ENCODE results near the gene ADCY5.

The ADCY5 gene

GRCh38 chr3:123285479-123285878 is 163.4 kb downstream of the ADCY5 start:
- no peak overlapping the region for H3K4me3 ChIP-seq (ENCODE audit: low read depth, low read length)
- H3K36me3 ChIP-seq (ENCODE audit: insufficient read depth, low read length) = no peaks in the 10 kb centered on the region
- peaks cover 18% of the 10 kb centered on the region; the same call in 1 of the 2 replicates for H3K27me3 ChIP-seq (ENCODE audit: insufficient read depth, low read length)
- H3K79me2 ChIP-seq (ENCODE audit: control insufficient read depth, insufficient read depth, low read length, unreplicated experiment) = no peaks in the 10 kb centered on the region
- H3K4me1 ChIP-seq (ENCODE audit: control insufficient read depth, insufficient read depth, low read length, unreplicated experiment) = no peaks in the 10 kb centered on the region
- H2AFZ ChIP-seq (ENCODE audit: low read length, unreplicated experiment) = no peak overlapping the region
- H3K27ac ChIP-seq (ENCODE audit: low read depth, low read length) = no peak overlapping the region

- no peak overlapping the region for H3K27ac ChIP-seq (ENCODE audit: low read depth, low read length)
- no peak overlapping the region for H3K4me3 ChIP-seq (ENCODE audit: low read depth, low read length)
- no peaks in the 10 kb centered on the region for H3K36me3 ChIP-seq (ENCODE audit: insufficient read depth, low read length)
- H3K4me1 ChIP-seq (ENCODE audit: control insufficient read depth, insufficient read depth, low read length, unreplicated experiment) = no peaks in the 10 kb centered on the region
- H3K79me2 ChIP-seq (ENCODE audit: control insufficient read depth, insufficient read depth, low read length, unreplicated experiment) = no peaks in the 10 kb centered on the region
- H3K27me3 ChIP-seq (ENCODE audit: insufficient read depth, low read length) = peaks cover 16% of the 10 kb centered on the region; the same call in 1 of the 2 replicates
- no peak overlapping the region for H2AFZ ChIP-seq (ENCODE audit: low read length, unreplicated experiment)
These were observed 163.8 kb downstream of the ADCY5 start for GRCh38 chr3:123285066-123285465.

GRCh38 chr3:123284399-123285010 is 164.4 kb downstream of the ADCY5 start:
- Histone ChIP-seq H2AFZ (ENCODE audit: low read length, unreplicated experiment) (no peak overlapping the region), H3K4me3 (ENCODE audit: low read depth, low read length) (no peak overlapping the region), H3K79me2 (ENCODE audit: control insufficient read depth, insufficient read depth, low read length, unreplicated experiment) (no peaks in the 10 kb centered on the region), H3K4me1 (ENCODE audit: control insufficient read depth, insufficient read depth, low read length, unreplicated experiment) (no peaks in the 10 kb centered on the region), H3K27me3 (ENCODE audit: insufficient read depth, low read length) (0 out of 2 replicates have a peak, but pooled peaks cover 10% of the 10 kb centered on the region), H3K36me3 (ENCODE audit: insufficient read depth, low read length) (no peaks in the 10 kb centered on the region), H3K27ac (ENCODE audit: low read depth, low read length) (no peak overlapping the region)

GRCh38 chr3:123283657-123284398 is 165.1 kb downstream of the ADCY5 start:
- Histone ChIP-seq H3K27ac (ENCODE audit: low read depth, low read length) (no peak overlapping the region), H3K4me3 (ENCODE audit: low read depth, low read length) (no peak overlapping the region), H3K79me2 (ENCODE audit: control insufficient read depth, insufficient read depth, low read length, unreplicated experiment) (no peaks in the 10 kb centered on the region), H2AFZ (ENCODE audit: low read length, unreplicated experiment) (no peak overlapping the region), H3K36me3 (ENCODE audit: insufficient read depth, low read length) (no peaks in the 10 kb centered on the region), H3K4me1 (ENCODE audit: control insufficient read depth, insufficient read depth, low read length, unreplicated experiment) (no peaks in the 10 kb centered on the region), H3K27me3 (ENCODE audit: insufficient read depth, low read length) (0 out of 2 replicates have a peak, but pooled peaks cover 5% of the 10 kb centered on the region)

- no peaks in the 10 kb centered on the region for H3K4me1 ChIP-seq (ENCODE audit: control insufficient read depth, insufficient read depth, low read length, unreplicated experiment)
- H3K36me3 ChIP-seq (ENCODE audit: insufficient read depth, low read length) = no peaks in the 10 kb centered on the region
- no peaks in the 10 kb centered on the region for H3K79me2 ChIP-seq (ENCODE audit: control insufficient read depth, insufficient read depth, low read length, unreplicated experiment)
- H3K27ac ChIP-seq (ENCODE audit: low read depth, low read length) = no peak overlapping the region
- no peak overlapping the region for H2AFZ ChIP-seq (ENCODE audit: low read length, unreplicated experiment)
- no peak overlapping the region for H3K4me3 ChIP-seq (ENCODE audit: low read depth, low read length)
- H3K27me3 ChIP-seq (ENCODE audit: insufficient read depth, low read length) = no peaks in the 10 kb centered on the region
These were observed 165.8 kb downstream of the ADCY5 start for GRCh38 chr3:123283074-123283473.

GRCh38 chr3:123282461-123282860 is 166.4 kb downstream of the ADCY5 start:
- Histone ChIP-seq H3K36me3 (ENCODE audit: insufficient read depth, low read length) (no peaks in the 10 kb centered on the region), H3K27ac (ENCODE audit: low read depth, low read length) (no peak overlapping the region), H3K4me3 (ENCODE audit: low read depth, low read length) (no peak overlapping the region), H3K4me1 (ENCODE audit: control insufficient read depth, insufficient read depth, low read length, unreplicated experiment) (no peaks in the 10 kb centered on the region), H3K27me3 (ENCODE audit: insufficient read depth, low read length) (no peaks in the 10 kb centered on the region), H2AFZ (ENCODE audit: low read length, unreplicated experiment) (no peak overlapping the region), H3K79me2 (ENCODE audit: control insufficient read depth, insufficient read depth, low read length, unreplicated experiment) (no peaks in the 10 kb centered on the region)

GRCh38 chr3:123281929-123282328 is 167.0 kb downstream of the ADCY5 start:
- H2AFZ ChIP-seq (ENCODE audit: low read length, unreplicated experiment) = no peak overlapping the region
- no peaks in the 10 kb centered on the region for H3K36me3 ChIP-seq (ENCODE audit: insufficient read depth, low read length)
- no peaks in the 10 kb centered on the region for H3K27me3 ChIP-seq (ENCODE audit: insufficient read depth, low read length)
- no peak overlapping the region for H3K4me3 ChIP-seq (ENCODE audit: low read depth, low read length)
- H3K79me2 ChIP-seq (ENCODE audit: control insufficient read depth, insufficient read depth, low read length, unreplicated experiment) = no peaks in the 10 kb centered on the region
- no peak overlapping the region for H3K27ac ChIP-seq (ENCODE audit: low read depth, low read length)
- H3K4me1 ChIP-seq (ENCODE audit: control insufficient read depth, insufficient read depth, low read length, unreplicated experiment) = no peaks in the 10 kb centered on the region

- Histone ChIP-seq H3K36me3 (ENCODE audit: insufficient read depth, low read length) (no peaks in the 10 kb centered on the region), H3K4me3 (ENCODE audit: low read depth, low read length) (no peak overlapping the region), H3K27ac (ENCODE audit: low read depth, low read length) (no peak overlapping the region), H3K79me2 (ENCODE audit: control insufficient read depth, insufficient read depth, low read length, unreplicated experiment) (no peaks in the 10 kb centered on the region), H2AFZ (ENCODE audit: low read length, unreplicated experiment) (no peak overlapping the region), H3K4me1 (ENCODE audit: control insufficient read depth, insufficient read depth, low read length, unreplicated experiment) (no peaks in the 10 kb centered on the region), H3K27me3 (ENCODE audit: insufficient read depth, low read length) (no peaks in the 10 kb centered on the region)
These were observed 167.5 kb downstream of the ADCY5 start for GRCh38 chr3:123281406-123281805.

- Histone ChIP-seq H3K36me3 (ENCODE audit: insufficient read depth, low read length) (no peaks in the 10 kb centered on the region), H3K4me3 (ENCODE audit: low read depth, low read length) (no peak overlapping the region), H2AFZ (ENCODE audit: low read length, unreplicated experiment) (no peak overlapping the region), H3K27me3 (ENCODE audit: insufficient read depth, low read length) (no peaks in the 10 kb centered on the region), H3K27ac (ENCODE audit: low read depth, low read length) (no peak overlapping the region), H3K4me1 (ENCODE audit: control insufficient read depth, insufficient read depth, low read length, unreplicated experiment) (no peaks in the 10 kb centered on the region), H3K79me2 (ENCODE audit: control insufficient read depth, insufficient read depth, low read length, unreplicated experiment) (no peaks in the 10 kb centered on the region)
These were observed 169.8 kb downstream of the ADCY5 start for GRCh38 chr3:123279121-123279520.

- Histone ChIP-seq H3K4me3 (ENCODE audit: low read depth, low read length) (no peak overlapping the region), H2AFZ (ENCODE audit: low read length, unreplicated experiment) (no peak overlapping the region), H3K79me2 (ENCODE audit: control insufficient read depth, insufficient read depth, low read length, unreplicated experiment) (no peaks in the 10 kb centered on the region), H3K36me3 (ENCODE audit: insufficient read depth, low read length) (no peaks in the 10 kb centered on the region), H3K27ac (ENCODE audit: low read depth, low read length) (no peak overlapping the region), H3K27me3 (ENCODE audit: insufficient read depth, low read length) (no peaks in the 10 kb centered on the region), H3K4me1 (ENCODE audit: control insufficient read depth, insufficient read depth, low read length, unreplicated experiment) (peaks cover 4% of the 10 kb centered on the region)
These were observed 170.4 kb downstream of the ADCY5 start for GRCh38 chr3:123278446-123278845.

- Histone ChIP-seq H3K36me3 (ENCODE audit: insufficient read depth, low read length) (0 out of 2 replicates have a peak, but pooled peaks cover under 1% of the 10 kb centered on the region), H3K79me2 (ENCODE audit: control insufficient read depth, insufficient read depth, low read length, unreplicated experiment) (no peaks in the 10 kb centered on the region), H3K27me3 (ENCODE audit: insufficient read depth, low read length) (no peaks in the 10 kb centered on the region), H3K27ac (ENCODE audit: low read depth, low read length) (no peak overlapping the region), H3K4me1 (ENCODE audit: control insufficient read depth, insufficient read depth, low read length, unreplicated experiment) (peaks cover 18% of the 10 kb centered on the region), H3K4me3 (ENCODE audit: low read depth, low read length) (no peak overlapping the region), H2AFZ (ENCODE audit: low read length, unreplicated experiment) (no peak overlapping the region)
These were observed 171.8 kb downstream of the ADCY5 start for GRCh38 chr3:123277106-123277505.

All from ACC112 (cell line).